Measurements from ENCODE around the gene CLVS2. TPM values are rescaled to one million over a fixed set of nuclear protein-coding genes. Genes with fewer than 3 reads are reported as not detected.

Gene CLVS2, protein sequence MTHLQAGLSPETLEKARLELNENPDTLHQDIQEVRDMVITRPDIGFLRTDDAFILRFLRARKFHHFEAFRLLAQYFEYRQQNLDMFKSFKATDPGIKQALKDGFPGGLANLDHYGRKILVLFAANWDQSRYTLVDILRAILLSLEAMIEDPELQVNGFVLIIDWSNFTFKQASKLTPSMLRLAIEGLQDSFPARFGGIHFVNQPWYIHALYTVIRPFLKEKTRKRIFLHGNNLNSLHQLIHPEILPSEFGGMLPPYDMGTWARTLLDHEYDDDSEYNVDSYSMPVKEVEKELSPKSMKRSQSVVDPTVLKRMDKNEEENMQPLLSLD
- not detected for total RNA-seq
- polyA plus RNA-seq, result not detected

DNA sequence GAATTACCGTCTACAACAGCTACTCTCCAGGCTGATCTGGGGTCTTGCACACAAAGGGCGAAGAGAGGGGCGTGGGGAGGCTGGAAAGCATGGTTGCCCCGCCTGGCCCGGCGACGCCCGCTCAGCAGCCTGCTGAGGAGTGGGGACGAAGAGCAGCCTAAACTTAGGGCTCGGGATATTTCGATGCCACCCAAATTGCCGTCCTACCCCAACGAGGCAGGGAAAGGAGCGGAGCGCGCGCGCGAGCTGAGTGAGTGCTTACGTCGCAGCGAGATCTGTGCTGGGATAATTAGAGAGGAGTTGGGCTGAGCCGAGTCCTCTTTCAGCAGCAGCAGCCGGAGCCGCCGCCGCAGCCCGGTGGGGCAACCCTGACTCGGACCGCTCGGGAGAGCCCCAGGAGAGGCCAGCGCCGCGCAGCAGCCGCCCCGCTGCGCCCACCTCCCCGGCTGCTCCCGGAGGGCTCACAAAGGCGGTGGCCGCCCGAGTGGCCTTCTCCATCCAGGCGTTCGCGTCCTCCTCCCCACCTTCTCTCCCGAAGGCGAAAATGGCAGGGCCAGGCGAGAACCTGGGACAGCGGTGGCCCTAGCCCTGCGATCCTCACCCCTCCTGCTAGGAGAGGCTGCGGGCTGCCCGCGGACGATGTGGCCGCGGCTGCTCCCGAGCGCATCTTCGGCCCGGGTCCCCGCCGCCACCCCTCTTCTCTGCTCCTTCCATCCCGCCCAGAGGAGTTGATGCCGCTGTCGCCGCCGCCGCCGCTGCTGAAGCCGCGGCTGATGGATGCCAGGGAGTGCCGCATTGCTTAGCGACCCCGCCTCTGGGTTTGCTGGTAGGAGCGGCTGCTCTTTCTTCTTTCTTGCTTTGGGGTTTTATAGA is at the start of gene CLVS2:
CLVS2 (plus strand) TSS at position 315 of the 873 bp plus-strand sequence. CDS start 1,543 bp downstream, outside the sequence.
- H3K4me3 ChIP-seq (ENCODE audit: low read length), result no peak within 1 kb of the TSS
- no peaks in the 10 kb centered on the region for H3K27me3 ChIP-seq (ENCODE audit: insufficient read depth, low read length, poor library complexity, severe bottlenecking)
- no peaks in the 10 kb centered on the region for H3K9me3 ChIP-seq (ENCODE audit: low read length)
- peaks cover 0 to 2% (median 0%) of the 10 kb centered on the region in 3 donors for H3K36me3 Mint-ChIP-seq
- ChIA-PET POLR2A (no interaction called here), CTCF (no interaction called here)
- no peak within 1 kb of the TSS for H3K27ac Mint-ChIP-seq
- H3K27me3 Mint-ChIP-seq, result peaks cover 22 to 28% of the 10 kb centered on the region in 2 donors
- DNase-seq, result no peak
- H3K4me1 ChIP-seq (ENCODE audit: insufficient read depth, low read length), result no peaks in the 10 kb centered on the region
- no peak within 1 kb of the TSS for H3K4me3 Mint-ChIP-seq
- peaks cover 4 to 11% (median 6%) of the 10 kb centered on the region in 5 donors for H3K9me3 Mint-ChIP-seq
- H3K27ac ChIP-seq (ENCODE audit: low read depth, low read length), result no peak within 1 kb of the TSS
- no peaks in the 10 kb centered on the region for H3K36me3 ChIP-seq (ENCODE audit: insufficient read depth, low read length)
- peaks cover 0 to 5% (median 3%) of the 10 kb centered on the region in 3 donors for H3K4me1 Mint-ChIP-seq

DNA sequence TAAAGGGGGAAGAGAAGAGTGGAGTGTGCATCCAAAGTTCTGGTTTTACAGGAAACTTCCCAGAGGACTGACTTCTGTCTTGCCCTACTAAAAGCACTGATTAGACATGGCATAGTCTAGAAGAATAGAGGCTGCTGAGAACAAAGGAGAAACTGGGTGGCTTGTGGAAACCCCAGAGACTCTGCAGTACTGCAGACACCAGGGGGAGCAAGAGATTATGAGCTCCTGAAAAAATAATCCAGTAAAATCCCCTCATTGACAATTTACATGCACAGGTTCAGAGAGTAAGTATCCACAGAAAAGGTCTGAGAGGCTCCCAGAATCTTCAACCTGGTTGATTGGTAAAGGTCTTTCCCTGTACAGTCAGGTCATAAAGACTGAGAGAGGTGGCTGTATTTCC is 48.7 kb upstream of the CLVS2 start:
- Mint-ChIP-seq H3K9me3 (peaks cover 0 to 13% (median 5%) of the 10 kb centered on the region in 5 donors), H3K4me3 (no peak overlapping the region), H3K27ac (no peak overlapping the region), H3K4me1 (no peaks in the 10 kb centered on the region), H3K27me3 (no peaks in the 10 kb centered on the region), H3K36me3 (no peaks in the 10 kb centered on the region)
- CTCF ChIA-PET, result no interaction called here
- H3K36me3 ChIP-seq (ENCODE audit: insufficient read depth, low read length), result no peaks in the 10 kb centered on the region
- no peaks in the 10 kb centered on the region for H3K27me3 ChIP-seq (ENCODE audit: insufficient read depth, low read length, poor library complexity, severe bottlenecking)
- H3K9me3 ChIP-seq (ENCODE audit: low read length), result no peaks in the 10 kb centered on the region
- no peaks in the 10 kb centered on the region for H3K4me1 ChIP-seq (ENCODE audit: insufficient read depth, low read length)
- no peak overlapping the region for H3K27ac ChIP-seq (ENCODE audit: low read depth, low read length)
- DNase-seq, result no peak
- H3K4me3 ChIP-seq (ENCODE audit: low read length), result no peak overlapping the region
- POLR2A ChIA-PET, result no interaction called here

DNA sequence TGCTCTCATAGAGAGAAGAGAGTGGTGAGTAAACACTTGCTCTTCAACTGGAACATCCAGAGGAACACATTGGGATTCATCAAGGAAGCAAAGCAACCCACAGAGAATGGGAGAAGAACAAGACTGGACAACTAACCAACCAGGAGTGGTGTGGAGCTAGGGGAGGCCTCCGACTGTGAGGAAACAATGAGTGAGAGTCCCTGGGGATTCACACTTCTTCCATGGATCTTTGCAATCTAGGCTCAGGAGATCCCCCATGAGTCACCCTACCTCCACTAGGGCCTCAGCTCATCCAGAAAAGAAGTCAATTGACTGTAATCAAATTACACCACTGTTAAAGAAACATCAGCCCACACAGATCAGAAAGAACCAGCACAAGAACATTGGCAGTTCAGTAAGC is 42.3 kb upstream of the CLVS2 start:
- Mint-ChIP-seq H3K9me3 (peaks cover 3 to 30% (median 7%) of the 10 kb centered on the region in 5 donors), H3K27ac (no peak overlapping the region), H3K4me3 (no peak overlapping the region), H3K4me1 (no peaks in the 10 kb centered on the region), H3K27me3 (no peaks in the 10 kb centered on the region), H3K36me3 (peaks cover 0 to 1% (median 0%) of the 10 kb centered on the region in 3 donors)
- Histone ChIP-seq H3K9me3 (ENCODE audit: low read length) (no peaks in the 10 kb centered on the region), H3K4me1 (ENCODE audit: insufficient read depth, low read length) (no peaks in the 10 kb centered on the region), H3K27me3 (ENCODE audit: insufficient read depth, low read length, poor library complexity, severe bottlenecking) (no peaks in the 10 kb centered on the region), H3K4me3 (ENCODE audit: low read length) (no peak overlapping the region), H3K36me3 (ENCODE audit: insufficient read depth, low read length) (no peaks in the 10 kb centered on the region), H3K27ac (ENCODE audit: low read depth, low read length) (no peak overlapping the region)
- CTCF ChIA-PET, result no interaction called here
- no peak for DNase-seq
- POLR2A ChIA-PET, result no interaction called here

DNA sequence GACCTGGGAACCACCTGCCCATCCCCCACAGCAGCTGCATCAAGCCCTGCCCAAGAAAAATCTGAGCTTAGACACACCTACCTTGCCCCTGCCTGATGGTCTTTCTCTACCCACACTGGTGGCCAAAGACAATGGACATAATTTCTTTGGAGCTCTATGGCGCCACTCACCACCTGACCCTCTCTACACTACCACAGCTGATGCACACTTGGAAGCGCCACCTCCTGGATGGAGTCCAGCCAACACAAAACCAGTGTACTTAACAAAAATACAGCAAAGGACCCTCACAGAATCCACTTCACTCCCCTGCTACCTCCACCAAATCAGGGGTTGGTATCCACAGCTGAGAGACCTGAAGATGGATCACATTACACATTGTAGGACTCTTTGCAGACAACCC is 39.7 kb upstream of the CLVS2 start:
- DNase-seq, result no peak
- H3K27me3 ChIP-seq (ENCODE audit: insufficient read depth, low read length, poor library complexity, severe bottlenecking), result no peaks in the 10 kb centered on the region

DNA sequence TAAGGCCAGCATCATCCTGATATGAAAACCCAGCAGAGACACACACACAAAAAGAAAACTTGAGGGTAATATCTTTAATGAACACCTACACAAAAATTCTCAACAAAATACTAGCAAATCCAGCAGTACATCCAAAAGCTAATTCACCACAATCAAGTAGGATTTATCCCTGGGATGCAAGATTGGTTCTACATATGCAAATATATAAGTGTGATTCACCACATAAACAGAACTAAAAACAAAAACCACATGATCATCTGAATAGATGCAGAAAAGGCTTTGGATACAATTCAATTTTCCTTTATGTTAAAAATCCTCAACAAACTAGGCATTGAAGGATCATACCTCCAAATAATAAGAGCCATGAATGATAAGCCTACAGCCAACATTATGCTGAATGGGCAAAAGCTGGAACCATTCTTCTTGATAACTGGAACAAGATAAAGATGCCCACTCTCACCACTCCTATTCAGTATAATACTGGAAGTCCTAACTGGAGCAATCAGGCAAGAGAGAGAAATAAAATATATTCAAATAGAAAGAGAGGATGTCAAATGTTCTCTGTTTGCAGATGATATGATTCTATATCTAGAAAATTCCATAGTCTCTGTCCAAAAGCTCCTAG is 33.9 kb upstream of the CLVS2 start:
- H3K4me3 Mint-ChIP-seq, result no peak overlapping the region
- no peaks in the 10 kb centered on the region for H3K9me3 ChIP-seq (ENCODE audit: low read length)
- no peaks in the 10 kb centered on the region for H3K27me3 ChIP-seq (ENCODE audit: insufficient read depth, low read length, poor library complexity, severe bottlenecking)
- no peak for DNase-seq
- CTCF ChIA-PET, result no interaction called here
- POLR2A ChIA-PET, result no interaction called here
- no peaks in the 10 kb centered on the region for H3K36me3 Mint-ChIP-seq
- no peaks in the 10 kb centered on the region for H3K36me3 ChIP-seq (ENCODE audit: insufficient read depth, low read length)
- no peak overlapping the region for H3K4me3 ChIP-seq (ENCODE audit: low read length)
- H3K27ac ChIP-seq (ENCODE audit: low read depth, low read length), result no peak overlapping the region
- H3K27ac Mint-ChIP-seq, result no peak overlapping the region
- peaks cover 1 to 56% (median 8%) of the 10 kb centered on the region in 5 donors for H3K9me3 Mint-ChIP-seq
- no peaks in the 10 kb centered on the region for H3K27me3 Mint-ChIP-seq
- H3K4me1 ChIP-seq (ENCODE audit: insufficient read depth, low read length), result no peaks in the 10 kb centered on the region
- no peaks in the 10 kb centered on the region for H3K4me1 Mint-ChIP-seq

More for the DNA sequence above, 39.7 kb upstream of the CLVS2 start:
- no peak overlapping the region for H3K4me3 ChIP-seq (ENCODE audit: low read length)
- Mint-ChIP-seq H3K27ac (no peak overlapping the region), H3K4me3 (no peak overlapping the region), H3K9me3 (peaks cover 5 to 36% (median 9%) of the 10 kb centered on the region in 5 donors), H3K4me1 (no peaks in the 10 kb centered on the region), H3K36me3 (peaks cover 0 to 1% (median 0%) of the 10 kb centered on the region in 3 donors), H3K27me3 (no peaks in the 10 kb centered on the region)
- H3K36me3 ChIP-seq (ENCODE audit: insufficient read depth, low read length), result no peaks in the 10 kb centered on the region
- ChIA-PET CTCF (no interaction called here), POLR2A (no interaction called here)
- H3K4me1 ChIP-seq (ENCODE audit: insufficient read depth, low read length), result no peaks in the 10 kb centered on the region
- H3K27ac ChIP-seq (ENCODE audit: low read depth, low read length), result no peak overlapping the region
- H3K9me3 ChIP-seq (ENCODE audit: low read length), result no peaks in the 10 kb centered on the region

DNA sequence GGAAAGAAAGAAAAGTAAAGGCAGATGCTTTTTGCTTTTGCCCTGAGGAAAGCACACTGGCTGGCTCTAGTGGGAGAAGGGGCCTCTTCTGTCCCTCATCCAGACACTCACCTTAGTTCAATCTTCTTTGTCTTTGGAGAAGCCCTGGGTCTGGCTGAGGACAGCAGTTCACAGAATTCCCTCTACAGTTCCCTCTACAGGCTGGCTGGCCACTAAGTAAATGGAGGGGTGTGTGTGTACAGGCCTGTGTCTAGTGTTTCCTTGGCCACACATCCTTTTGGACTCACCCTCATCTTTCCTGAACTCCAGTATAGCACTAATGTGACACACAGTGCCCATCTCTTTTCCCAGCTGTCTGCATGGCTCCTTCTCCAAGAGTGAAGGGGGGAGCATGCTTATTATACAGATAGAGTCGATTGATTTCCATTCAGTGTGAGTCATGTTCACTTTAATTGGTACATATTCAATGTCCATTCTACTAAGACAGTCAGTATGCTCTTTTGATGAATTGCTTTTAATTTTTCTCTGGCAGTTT is 26.0 kb upstream of the CLVS2 start:
- H3K4me1 Mint-ChIP-seq, result no peaks in the 10 kb centered on the region
- Histone ChIP-seq H3K27me3 (ENCODE audit: insufficient read depth, low read length, poor library complexity, severe bottlenecking) (no peaks in the 10 kb centered on the region), H3K27ac (ENCODE audit: low read depth, low read length) (no peak overlapping the region), H3K4me3 (ENCODE audit: low read length) (no peak overlapping the region), H3K4me1 (ENCODE audit: insufficient read depth, low read length) (no peaks in the 10 kb centered on the region), H3K36me3 (ENCODE audit: insufficient read depth, low read length) (no peaks in the 10 kb centered on the region), H3K9me3 (ENCODE audit: low read length) (no peaks in the 10 kb centered on the region)
- DNase-seq, result no peak
- H3K4me3 Mint-ChIP-seq, result no peak overlapping the region
- H3K27ac Mint-ChIP-seq, result no peak overlapping the region
- peaks cover 0 to 15% (median 3%) of the 10 kb centered on the region in 5 donors for H3K9me3 Mint-ChIP-seq
- ChIA-PET POLR2A (no interaction called here), CTCF (no interaction called here)
- no peaks in the 10 kb centered on the region for H3K27me3 Mint-ChIP-seq
- no peaks in the 10 kb centered on the region for H3K36me3 Mint-ChIP-seq

DNA sequence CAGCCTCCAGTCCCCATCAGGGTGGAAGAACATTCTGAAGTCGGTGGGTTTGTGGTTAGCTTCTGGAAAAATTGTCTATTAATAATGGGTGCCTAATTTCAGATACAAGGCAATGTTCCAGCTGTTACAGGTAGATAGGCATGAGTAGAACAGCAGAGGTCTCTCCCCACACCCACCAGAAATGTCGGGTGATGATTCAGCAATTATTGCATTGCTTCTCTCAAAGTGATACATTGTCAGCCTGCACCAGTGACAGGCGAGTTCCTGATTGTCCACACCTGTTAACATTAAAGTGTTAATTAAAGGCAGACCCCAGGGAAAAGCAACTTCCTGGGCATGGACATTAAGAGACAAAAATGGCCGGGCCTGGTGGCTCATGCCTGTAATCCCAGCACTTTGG is 18.9 kb upstream of the CLVS2 start:
- no peaks in the 10 kb centered on the region for H3K27me3 Mint-ChIP-seq
- H3K36me3 ChIP-seq (ENCODE audit: insufficient read depth, low read length), result no peaks in the 10 kb centered on the region
- no peak overlapping the region for H3K27ac ChIP-seq (ENCODE audit: low read depth, low read length)
- no peak overlapping the region for H3K4me3 ChIP-seq (ENCODE audit: low read length)
- POLR2A ChIA-PET, result no interaction called here
- H3K4me1 ChIP-seq (ENCODE audit: insufficient read depth, low read length), result no peaks in the 10 kb centered on the region
- no peak overlapping the region for H3K4me3 Mint-ChIP-seq
- H3K9me3 ChIP-seq (ENCODE audit: low read length), result no peaks in the 10 kb centered on the region
- no peaks in the 10 kb centered on the region for H3K4me1 Mint-ChIP-seq
- no peaks in the 10 kb centered on the region for H3K27me3 ChIP-seq (ENCODE audit: insufficient read depth, low read length, poor library complexity, severe bottlenecking)
- no peak overlapping the region for H3K27ac Mint-ChIP-seq
- no peaks in the 10 kb centered on the region for H3K36me3 Mint-ChIP-seq
- no peak for DNase-seq
- peaks cover 0 to 9% (median 4%) of the 10 kb centered on the region in 5 donors for H3K9me3 Mint-ChIP-seq
- CTCF ChIA-PET, result no interaction called here

DNA sequence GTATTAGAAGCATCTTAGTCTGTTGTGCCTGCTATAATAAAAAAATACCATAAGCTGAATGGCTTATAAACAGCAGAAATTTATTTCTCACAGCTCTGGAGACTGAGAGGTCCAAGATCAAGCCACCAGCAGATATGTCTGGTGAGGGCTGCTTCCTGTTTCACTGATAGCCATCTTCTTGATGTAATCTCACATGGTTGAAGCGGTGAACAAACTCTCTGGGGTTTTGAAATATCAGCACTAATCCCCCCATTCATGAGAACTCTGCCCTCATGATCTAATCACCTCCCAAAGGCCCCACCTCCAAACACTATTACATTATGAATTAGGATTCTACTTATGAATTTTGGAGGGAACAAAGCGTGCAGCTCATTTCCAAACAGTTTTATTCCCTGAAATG is 11.6 kb upstream of the CLVS2 start:
- CTCF ChIA-PET, result no interaction called here
- no peaks in the 10 kb centered on the region for H3K27me3 Mint-ChIP-seq
- H3K36me3 ChIP-seq (ENCODE audit: insufficient read depth, low read length), result no peaks in the 10 kb centered on the region
- POLR2A ChIA-PET, result no interaction called here
- H3K36me3 Mint-ChIP-seq, result no peaks in the 10 kb centered on the region
- no peak for DNase-seq
- peaks cover 0 to 13% (median 7%) of the 10 kb centered on the region in 5 donors for H3K9me3 Mint-ChIP-seq
- H3K27me3 ChIP-seq (ENCODE audit: insufficient read depth, low read length, poor library complexity, severe bottlenecking), result no peaks in the 10 kb centered on the region
- H3K9me3 ChIP-seq (ENCODE audit: low read length), result no peaks in the 10 kb centered on the region
- no peak overlapping the region for H3K27ac Mint-ChIP-seq
- no peak overlapping the region for H3K27ac ChIP-seq (ENCODE audit: low read depth, low read length)
- no peaks in the 10 kb centered on the region for H3K4me1 Mint-ChIP-seq
- no peaks in the 10 kb centered on the region for H3K4me1 ChIP-seq (ENCODE audit: insufficient read depth, low read length)
- no peak overlapping the region for H3K4me3 ChIP-seq (ENCODE audit: low read length)
- H3K4me3 Mint-ChIP-seq, result no peak overlapping the region
